Progenitor cell of endocrine pancreas (in vitro differentiated cells): ENCODE data around the gene DUOXA1. TPM values are rescaled to one million over a fixed set of nuclear protein-coding genes. Genes with fewer than 3 reads are reported as not detected.

Source experiments
- DNase-seq: peaks from one replicate; pipeline ENCODE4 v3.0.0; 2021; ENCODE audit warnings: low spot score; ENCODE audit not compliant: unreplicated experiment
- H3K27ac Mint-ChIP-seq: 2 replicates; pipeline ENCODE4 v1.8.0; 2021; ENCODE audit warnings: mild to moderate bottlenecking, moderate library complexity, mixed read lengths
- H3K27me3 Mint-ChIP-seq: 2 replicates; pipeline ENCODE4 v1.8.0; 2021; ENCODE audit warnings: mixed read lengths
- H3K36me3 Mint-ChIP-seq: 2 replicates; pipeline ENCODE4 v1.8.0; 2022; ENCODE audit warnings: mixed read lengths; ENCODE audit not compliant: insufficient read depth
- H3K4me1 Mint-ChIP-seq: 2 replicates; pipeline ENCODE4 v1.8.0; 2021; ENCODE audit warnings: low read depth, mixed read lengths
- H3K4me3 Mint-ChIP-seq: 2 replicates; pipeline ENCODE4 v1.8.0; 2021; ENCODE audit warnings: low read depth, mild to moderate bottlenecking, moderate library complexity, mixed read lengths
- H3K9me3 Mint-ChIP-seq: 2 replicates; pipeline ENCODE4 v1.8.0; 2021; ENCODE audit warnings: low read depth, mixed read lengths
- total RNA-seq: library from RNA; stranded (reverse); gene quantifications from 2 replicates; pipeline ENCODE4 v1.2.1, GENCODE V29; 2021
- TF ChIP-seq, protein P1 (sequence below): fragments of 200-600 bp; sonication (generic); IDR thresholded peaks from one replicate; pipeline ENCODE4 v1.5.0; 2021; ENCODE audit warnings: antibody characterized with exemption, mild to moderate bottlenecking; ENCODE audit not compliant: unreplicated experiment

DUOXA1 gene
- total RNA-seq, 1 donor from 2014 or later: 1.3 TPM

DNA sequence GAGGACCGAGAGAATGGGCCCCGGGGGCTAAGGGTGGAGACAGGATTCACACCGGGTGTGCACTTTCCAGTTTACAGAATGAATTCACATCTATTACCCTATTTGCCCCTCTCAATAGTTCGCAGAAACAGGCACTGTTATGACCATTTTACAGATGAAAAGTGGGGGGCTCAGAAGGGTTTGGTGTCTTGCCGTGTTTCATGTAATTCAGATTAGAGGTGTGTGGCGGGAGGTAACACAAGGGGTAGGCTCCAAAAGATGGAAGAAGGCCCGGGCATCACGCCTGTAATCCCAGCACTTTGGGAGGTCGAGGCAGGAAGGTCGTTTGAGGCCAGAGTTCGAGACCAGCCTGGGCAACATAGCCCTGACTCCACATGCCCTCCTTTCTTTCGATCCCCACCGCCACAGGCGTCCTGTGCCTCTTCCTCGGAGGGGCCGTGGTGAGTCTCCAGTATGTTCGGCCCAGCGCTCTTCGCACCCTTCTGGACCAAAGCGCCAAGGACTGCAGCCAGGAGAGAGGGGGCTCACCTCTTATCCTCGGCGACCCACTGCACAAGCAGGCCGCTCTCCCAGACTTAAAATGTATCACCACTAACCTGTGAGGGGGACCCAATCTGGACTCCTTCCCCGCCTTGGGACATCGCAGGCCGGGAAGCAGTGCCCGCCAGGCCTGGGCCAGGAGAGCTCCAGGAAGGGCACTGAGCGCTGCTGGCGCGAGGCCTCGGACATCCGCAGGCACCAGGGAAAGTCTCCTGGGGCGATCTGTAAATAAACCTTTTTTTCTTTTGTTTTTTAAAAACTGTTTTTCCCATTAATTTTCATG is 12.2 kb downstream of the DUOXA1 start:
- DNase-seq: no peak
- Mint-ChIP-seq H3K36me3 (no peaks in the 10 kb centered on the region), H3K4me3 (no peak overlapping the region), H3K27ac (peak overlapping the region; percentile 56), H3K9me3 (no peaks in the 10 kb centered on the region), H3K4me1 (peaks cover 12% of the 10 kb centered on the region), H3K27me3 (peaks cover 68% of the 10 kb centered on the region)
- TF ChIP-seq, protein P1, sequence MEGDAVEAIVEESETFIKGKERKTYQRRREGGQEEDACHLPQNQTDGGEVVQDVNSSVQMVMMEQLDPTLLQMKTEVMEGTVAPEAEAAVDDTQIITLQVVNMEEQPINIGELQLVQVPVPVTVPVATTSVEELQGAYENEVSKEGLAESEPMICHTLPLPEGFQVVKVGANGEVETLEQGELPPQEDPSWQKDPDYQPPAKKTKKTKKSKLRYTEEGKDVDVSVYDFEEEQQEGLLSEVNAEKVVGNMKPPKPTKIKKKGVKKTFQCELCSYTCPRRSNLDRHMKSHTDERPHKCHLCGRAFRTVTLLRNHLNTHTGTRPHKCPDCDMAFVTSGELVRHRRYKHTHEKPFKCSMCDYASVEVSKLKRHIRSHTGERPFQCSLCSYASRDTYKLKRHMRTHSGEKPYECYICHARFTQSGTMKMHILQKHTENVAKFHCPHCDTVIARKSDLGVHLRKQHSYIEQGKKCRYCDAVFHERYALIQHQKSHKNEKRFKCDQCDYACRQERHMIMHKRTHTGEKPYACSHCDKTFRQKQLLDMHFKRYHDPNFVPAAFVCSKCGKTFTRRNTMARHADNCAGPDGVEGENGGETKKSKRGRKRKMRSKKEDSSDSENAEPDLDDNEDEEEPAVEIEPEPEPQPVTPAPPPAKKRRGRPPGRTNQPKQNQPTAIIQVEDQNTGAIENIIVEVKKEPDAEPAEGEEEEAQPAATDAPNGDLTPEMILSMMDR: no peak

DNA sequence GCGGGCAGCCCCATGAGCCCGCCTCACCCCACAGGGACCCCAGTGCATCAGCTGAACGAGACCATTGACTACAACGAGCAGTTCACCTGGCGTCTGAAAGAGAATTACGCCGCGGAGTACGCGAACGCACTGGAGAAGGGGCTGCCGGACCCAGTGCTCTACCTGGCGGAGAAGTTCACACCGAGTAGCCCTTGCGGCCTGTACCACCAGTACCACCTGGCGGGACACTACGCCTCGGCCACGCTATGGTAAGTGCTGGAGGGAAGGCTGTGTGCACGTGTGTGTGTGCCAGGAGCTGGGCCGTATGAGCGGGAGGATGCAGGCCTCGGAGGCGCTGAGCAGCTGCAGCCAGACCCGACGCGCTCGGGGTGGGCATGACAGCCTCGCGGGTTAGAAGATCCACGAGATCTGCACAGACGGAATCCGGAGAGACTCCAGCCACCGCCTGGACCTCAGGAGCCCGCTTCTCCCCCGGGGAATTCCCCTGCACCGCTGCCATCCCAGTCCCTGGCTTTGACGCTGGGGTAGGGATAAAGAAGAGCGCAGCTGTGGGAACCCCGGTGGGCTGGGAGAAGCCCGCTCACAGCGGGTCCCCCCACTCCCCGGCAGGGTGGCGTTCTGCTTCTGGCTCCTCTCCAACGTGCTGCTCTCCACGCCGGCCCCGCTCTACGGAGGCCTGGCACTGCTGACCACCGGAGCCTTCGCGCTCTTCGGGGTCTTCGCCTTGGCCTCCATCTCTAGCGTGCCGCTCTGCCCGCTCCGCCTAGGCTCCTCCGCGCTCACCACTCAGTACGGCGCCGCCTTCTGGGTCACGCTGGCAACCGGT is 13.0 kb downstream of the DUOXA1 start:
- Mint-ChIP-seq H3K27ac (no peak overlapping the region), H3K4me1 (peaks cover 16% of the 10 kb centered on the region), H3K4me3 (no peak overlapping the region), H3K9me3 (no peaks in the 10 kb centered on the region), H3K36me3 (no peaks in the 10 kb centered on the region), H3K27me3 (peaks cover 74% of the 10 kb centered on the region)
- TF ChIP-seq, protein P1: no peak
- DNase-seq: no peak

DNA sequence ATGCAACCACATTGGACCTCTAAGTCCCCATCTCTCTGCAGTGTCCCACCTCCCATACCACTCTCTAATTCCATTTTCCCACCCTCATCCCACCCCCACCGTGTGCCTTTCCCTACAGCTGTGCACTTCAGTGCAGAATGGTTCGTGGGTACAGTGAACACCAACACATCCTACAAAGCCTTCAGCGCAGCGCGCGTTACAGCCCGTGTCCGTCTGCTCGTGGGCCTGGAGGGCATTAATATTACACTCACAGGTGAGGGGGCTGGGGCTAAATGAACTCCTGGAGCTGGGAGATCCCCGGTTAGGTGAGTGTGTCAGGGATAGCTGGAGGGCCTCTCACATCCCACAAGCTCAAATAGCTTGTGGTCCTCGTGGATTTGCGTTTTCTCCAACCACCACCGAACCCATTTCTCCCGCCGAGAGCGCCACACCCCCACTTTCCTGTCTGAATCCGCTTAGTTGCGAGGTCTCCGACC is 13.6 kb downstream of the DUOXA1 start:
- Mint-ChIP-seq H3K36me3 (no peaks in the 10 kb centered on the region), H3K4me3 (no peak overlapping the region), H3K27ac (no peak overlapping the region), H3K4me1 (peaks cover 16% of the 10 kb centered on the region), H3K9me3 (no peaks in the 10 kb centered on the region), H3K27me3 (peaks cover 72% of the 10 kb centered on the region)
- TF ChIP-seq, protein P1: no peak
- no peak for DNase-seq

DNA sequence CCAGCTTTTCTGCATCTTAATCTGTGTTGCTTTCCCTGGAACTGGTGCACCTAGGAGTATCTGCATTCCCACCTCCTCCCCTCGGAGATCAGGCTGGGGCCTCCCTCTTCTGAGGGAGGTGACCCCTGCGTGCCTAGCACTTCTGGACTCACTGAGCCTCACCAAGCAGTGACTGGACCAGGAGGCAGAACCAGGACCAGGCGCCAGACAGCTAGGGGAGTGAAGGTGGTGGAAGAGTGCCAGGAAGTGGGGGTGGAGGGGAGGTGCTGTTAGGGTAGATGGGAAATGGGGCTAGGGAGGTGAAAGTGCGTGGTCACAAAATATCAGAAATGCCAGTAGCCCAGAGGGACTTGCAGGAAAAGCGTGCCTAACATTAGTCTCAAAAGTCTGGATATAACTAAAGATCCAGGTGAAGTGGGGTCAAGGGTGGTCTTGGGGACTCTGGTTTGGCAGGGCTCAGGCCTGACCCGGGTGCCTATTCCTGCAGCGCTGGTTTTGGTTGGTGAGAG is 14.3 kb downstream of the DUOXA1 start:
- H3K4me3 Mint-ChIP-seq: no peak overlapping the region
- TF ChIP-seq, protein P1: no peak
- H3K4me1 Mint-ChIP-seq: peaks cover 16% of the 10 kb centered on the region
- H3K27ac Mint-ChIP-seq: no peak overlapping the region
- H3K27me3 Mint-ChIP-seq: peaks cover 72% of the 10 kb centered on the region
- no peaks in the 10 kb centered on the region for H3K9me3 Mint-ChIP-seq
- H3K36me3 Mint-ChIP-seq: no peaks in the 10 kb centered on the region
- DNase-seq: no peak

DNA sequence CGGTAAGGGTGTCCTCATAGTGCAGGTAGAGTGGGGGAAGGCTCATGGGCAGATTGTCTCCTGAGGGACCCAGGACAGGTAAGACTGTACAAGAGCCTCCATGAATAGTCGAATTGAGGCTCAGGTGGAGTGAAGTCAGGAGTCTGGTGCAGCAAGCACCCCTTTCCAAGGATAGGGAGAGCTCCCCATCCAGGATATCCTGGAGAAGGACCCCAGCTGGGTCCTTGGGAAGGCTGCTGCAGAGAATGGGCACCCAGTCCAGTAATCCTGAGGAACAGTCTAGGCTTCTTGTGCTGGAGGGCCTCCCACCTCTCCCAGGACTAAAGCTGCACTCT is 15.0 kb downstream of the DUOXA1 start:
- Mint-ChIP-seq H3K4me1 (peaks cover 16% of the 10 kb centered on the region), H3K4me3 (no peak overlapping the region), H3K36me3 (no peaks in the 10 kb centered on the region), H3K9me3 (no peaks in the 10 kb centered on the region), H3K27me3 (peaks cover 75% of the 10 kb centered on the region), H3K27ac (no peak overlapping the region)
- TF ChIP-seq, protein P1: no peak
- DNase-seq: no peak
